Right atrium auricular region (tissue), 2 donors: ENCODE results near the gene EIF5. TPM values are rescaled to one million over a fixed set of nuclear protein-coding genes. Genes with fewer than 3 reads are reported as not detected.

ENCODE experiments used
- DNase-seq: peaks from one replicate; pipeline ENCODE4 v3.0.0-alpha.2; 2019; ENCODE audit warnings: low spot score
- H3K27ac ChIP-seq, 2 donors: fragments of 200-600 bp; sonication (generic); 1 replicate in 1 of 2; 2 replicates in 1 of 2; pipeline ENCODE4 v1.5.1; 2016 to 2019
- H3K27me3 ChIP-seq, 2 donors: fragments of 200-600 bp; sonication (generic); one replicate each; pipeline versions ENCODE4 v1.5.1 to v1.6.0; 2017 to 2019
- H3K36me3 ChIP-seq: fragments of 200-600 bp; sonication (generic); one replicate; pipeline ENCODE4 v1.5.1; 2016
- H3K4me1 ChIP-seq, 2 donors: fragments of 200-600 bp; sonication (generic); one replicate each; pipeline versions ENCODE4 v1.5.1 to v1.6.0; 2017 to 2019
- H3K4me3 ChIP-seq, 2 donors: fragments of 200-600 bp; sonication (generic); 1 replicate in 1 of 2; 2 replicates in 1 of 2; pipeline ENCODE4 v1.5.1; 2017 to 2019; ENCODE audit warnings: mild to moderate bottlenecking in 1 of 2, moderate library complexity in 1 of 2
- H3K9me3 ChIP-seq, 2 donors: fragments of 200-600 bp; sonication (generic); one replicate each; pipeline ENCODE4 v1.5.1; 2019
- CTCF ChIP-seq, 2 donors: fragments of 200-600 bp; sonication (generic); IDR thresholded peaks; one replicate each; pipeline ENCODE4 v1.5.1; 2019; ENCODE audit warnings: antibody characterized with exemption in 2 of 2
- total RNA-seq, 2 donors: library from RNA; depleted of rRNA; stranded (reverse); fragments of >200 nt; gene quantifications; one replicate each; pipeline ENCODE4 v1.1.0, GENCODE V29; 2016

Gene EIF5
- total RNA-seq, 2 donors from 2014 or later: 175 to 205 TPM

- Histone ChIP-seq H3K36me3 (no peaks in the 10 kb centered on the region), H3K27me3 (no peaks in the 10 kb centered on the region), H3K4me3 (no peak overlapping the region), H3K4me1 (no peaks in the 10 kb centered on the region), H3K27ac (no peak overlapping the region), H3K9me3 (no peaks in the 10 kb centered on the region)
- no peak for TF ChIP-seq CTCF (IDR thresholded peaks at IDR 0.05)
- no peak for DNase-seq
These were observed 8.0 kb upstream of the EIF5 start for GRCh38 chr14:103326078-103326477.

GRCh38 chr14:103328941-103329340 is 5.1 kb upstream of the EIF5 start:
- Histone ChIP-seq H3K4me1 (peaks cover 0 to 11% of the 10 kb centered on the region in 2 donors), H3K27me3 (no peaks in the 10 kb centered on the region), H3K27ac (no peak overlapping the region), H3K9me3 (no peaks in the 10 kb centered on the region), H3K4me3 (no peak overlapping the region), H3K36me3 (no peaks in the 10 kb centered on the region)
- TF ChIP-seq CTCF (IDR thresholded peaks at IDR 0.05): no peak
- no peak for DNase-seq

GRCh38 chr14:103329401-103330347 is 4.4 kb upstream of the EIF5 start:
- no peak for TF ChIP-seq CTCF (IDR thresholded peaks at IDR 0.05)
- no peaks in the 10 kb centered on the region for H3K9me3 ChIP-seq
- no peaks in the 10 kb centered on the region for H3K27me3 ChIP-seq
- H3K4me3 ChIP-seq: no peak overlapping the region
- peaks cover under 1% of the 10 kb centered on the region for H3K36me3 ChIP-seq
- H3K27ac ChIP-seq: no peak overlapping the region
- no peak for DNase-seq
- peaks cover 0 to 11% of the 10 kb centered on the region in 2 donors for H3K4me1 ChIP-seq

GRCh38 chr14:103330536-103330935 is 3.5 kb upstream of the EIF5 start:
- H3K27me3 ChIP-seq: no peaks in the 10 kb centered on the region
- no peaks in the 10 kb centered on the region for H3K9me3 ChIP-seq
- peaks cover 9% of the 10 kb centered on the region for H3K36me3 ChIP-seq
- H3K27ac ChIP-seq: no peak overlapping the region
- peaks cover 0 to 17% of the 10 kb centered on the region in 2 donors for H3K4me1 ChIP-seq
- DNase-seq: no peak
- H3K4me3 ChIP-seq: no peak overlapping the region
- TF ChIP-seq CTCF (IDR thresholded peaks at IDR 0.05): no peak

GRCh38 chr14:103332143-103332919 is 1.7 kb upstream of the EIF5 start:
- TF ChIP-seq CTCF (IDR thresholded peaks at IDR 0.05): no peak
- H3K9me3 ChIP-seq: no peaks in the 10 kb centered on the region
- peaks cover 0 to 35% of the 10 kb centered on the region in 2 donors for H3K4me1 ChIP-seq
- no peak for DNase-seq
- peak overlapping the region; percentile 34 to 100 for H3K27ac ChIP-seq
- no peaks in the 10 kb centered on the region for H3K27me3 ChIP-seq
- H3K4me3 ChIP-seq: no peak overlapping the region
- H3K36me3 ChIP-seq: peaks cover 27% of the 10 kb centered on the region
